Keratinocyte (primary cell): ENCODE data around the gene EXOC4.

Source experiments
- CTCF ChIP-seq, 3 experiments: IDR thresholded peaks in 1 of 3; conservative IDR thresholded peaks in 1 of 3; optimal IDR thresholded peaks in 1 of 3; 2 replicates in 2 of 3; 3 replicates in 1 of 3; pipeline versions ENCODE3 to v1.5.1; 2011; ENCODE audit warnings: low read length in 3 of 3, mild to moderate bottlenecking in 3 of 3, moderate library complexity in 2 of 3, control low read depth in 1 of 3, inconsistent platforms in 1 of 3; ENCODE audit not compliant: insufficient read depth in 2 of 3; ENCODE audit errors: extremely low read depth in 1 of 3
- EZH2 ChIP-seq: IDR thresholded peaks from one replicate; pipeline ENCODE4 v1.6.1; 2012; ENCODE audit warnings: inconsistent platforms, mild to moderate bottlenecking, low read length, moderate library complexity

- TF ChIP-seq CTCF (optimal IDR thresholded peaks at IDR 0.05 in 1 of 3, IDR thresholded peaks at IDR 0.05 in 1 of 3, conservative IDR thresholded peaks at IDR 0.05 in 1 of 3; ENCODE audit: extremely low read depth in 1 of 3, insufficient read depth in 2 of 3, low read length in 3 of 3) = no peak
- TF ChIP-seq EZH2 = no peak
These were observed 422.8 kb downstream of the EXOC4 start for GRCh38 chr7:133675510-133676218.
